Fibroblast of villous mesenchyme (primary cell): ENCODE measurements around the gene GNB4. TPM values are rescaled to one million over a fixed set of nuclear protein-coding genes. Genes with fewer than 3 reads are reported as not detected.
A peak's percentile ranks its signal among the peaks of the same experiment; 100 is the strongest.

Experiments used
- DNase-seq: peaks from one replicate; pipeline ENCODE4 v3.0.0-alpha.2; 2010; ENCODE audit warnings: low read depth
- H3K4me3 ChIP-seq: 2 replicates; pipeline ENCODE4 v1.5.1; 2011; ENCODE audit warnings: low read depth, mild to moderate bottlenecking, low read length
- CTCF ChIP-seq: IDR thresholded peaks from 2 replicates; pipeline ENCODE4 v1.5.1; 2012; ENCODE audit warnings: low read depth, mild to moderate bottlenecking, low read length; ENCODE audit not compliant: insufficient read depth
- total RNA-seq: library from RNA; depleted of rRNA; stranded (reverse); fragments of >200 nt; gene quantifications from 2 replicates; pipeline ENCODE4 v1.2.3, GENCODE V29; 2012

Gene GNB4
- total RNA-seq: 71.5 and 87.2 TPM in 2 replicates

GRCh38 chr3:179451265-179452175 lies at the start of gene GNB4:
Gene GNB4 (minus strand): TSS chr3:179451470. CDS start chr3:179426200, 25,270 bp downstream.
- TF ChIP-seq CTCF: no peak
- peak within 1 kb of the TSS; percentile 92 for H3K4me3 ChIP-seq
- DNase-seq: peak; percentile 86

- H3K4me3 ChIP-seq: no peak overlapping the region
- DNase-seq: no peak
- TF ChIP-seq CTCF: no peak
These were observed 44.2 kb upstream of the GNB4 start for GRCh38 chr3:179495483-179495882.

- no peak for DNase-seq
- no peak for TF ChIP-seq CTCF
- H3K4me3 ChIP-seq: no peak overlapping the region
These were observed 42.0 kb upstream of the GNB4 start for GRCh38 chr3:179493260-179493659.

GRCh38 chr3:179488213-179488612 lies 36.9 kb upstream of the GNB4 start:
- no peak overlapping the region for H3K4me3 ChIP-seq
- no peak for TF ChIP-seq CTCF
- DNase-seq: no peak

- no peak for DNase-seq
- TF ChIP-seq CTCF: no peak
- no peak overlapping the region for H3K4me3 ChIP-seq
These were observed 35.5 kb upstream of the GNB4 start for GRCh38 chr3:179486806-179487205.

- no peak for TF ChIP-seq CTCF
- no peak overlapping the region for H3K4me3 ChIP-seq
- DNase-seq: no peak
These were observed 31.6 kb upstream of the GNB4 start for GRCh38 chr3:179482857-179483256.
